Epithelial cell of esophagus (primary cell): ENCODE data around the gene UBA6.

Experiments used
- DNase-seq: peaks from one replicate; pipeline ENCODE4 v3.0.0; 2010; ENCODE audit warnings: low read depth
- H3K4me3 ChIP-seq: 2 replicates; pipeline ENCODE4 v1.5.1; 2011; ENCODE audit warnings: mild to moderate bottlenecking, low read length, control low read depth
- TF ChIP-seq, protein P1 (sequence below): IDR thresholded peaks from 2 replicates; pipeline ENCODE4 v1.5.1; 2011; ENCODE audit warnings: low read depth, mild to moderate bottlenecking, low read length, control low read depth, inconsistent platforms; ENCODE audit not compliant: insufficient read depth; ENCODE audit errors: missing control alignments

The UBA6 gene

GRCh38 chr4:67701517-67701850, 529 bp upstream of the UBA6 start:
- TF ChIP-seq, protein P1, sequence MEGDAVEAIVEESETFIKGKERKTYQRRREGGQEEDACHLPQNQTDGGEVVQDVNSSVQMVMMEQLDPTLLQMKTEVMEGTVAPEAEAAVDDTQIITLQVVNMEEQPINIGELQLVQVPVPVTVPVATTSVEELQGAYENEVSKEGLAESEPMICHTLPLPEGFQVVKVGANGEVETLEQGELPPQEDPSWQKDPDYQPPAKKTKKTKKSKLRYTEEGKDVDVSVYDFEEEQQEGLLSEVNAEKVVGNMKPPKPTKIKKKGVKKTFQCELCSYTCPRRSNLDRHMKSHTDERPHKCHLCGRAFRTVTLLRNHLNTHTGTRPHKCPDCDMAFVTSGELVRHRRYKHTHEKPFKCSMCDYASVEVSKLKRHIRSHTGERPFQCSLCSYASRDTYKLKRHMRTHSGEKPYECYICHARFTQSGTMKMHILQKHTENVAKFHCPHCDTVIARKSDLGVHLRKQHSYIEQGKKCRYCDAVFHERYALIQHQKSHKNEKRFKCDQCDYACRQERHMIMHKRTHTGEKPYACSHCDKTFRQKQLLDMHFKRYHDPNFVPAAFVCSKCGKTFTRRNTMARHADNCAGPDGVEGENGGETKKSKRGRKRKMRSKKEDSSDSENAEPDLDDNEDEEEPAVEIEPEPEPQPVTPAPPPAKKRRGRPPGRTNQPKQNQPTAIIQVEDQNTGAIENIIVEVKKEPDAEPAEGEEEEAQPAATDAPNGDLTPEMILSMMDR: no peak
- DNase-seq: no peak
- peak overlapping the region; percentile 83 for H3K4me3 ChIP-seq

DNA sequence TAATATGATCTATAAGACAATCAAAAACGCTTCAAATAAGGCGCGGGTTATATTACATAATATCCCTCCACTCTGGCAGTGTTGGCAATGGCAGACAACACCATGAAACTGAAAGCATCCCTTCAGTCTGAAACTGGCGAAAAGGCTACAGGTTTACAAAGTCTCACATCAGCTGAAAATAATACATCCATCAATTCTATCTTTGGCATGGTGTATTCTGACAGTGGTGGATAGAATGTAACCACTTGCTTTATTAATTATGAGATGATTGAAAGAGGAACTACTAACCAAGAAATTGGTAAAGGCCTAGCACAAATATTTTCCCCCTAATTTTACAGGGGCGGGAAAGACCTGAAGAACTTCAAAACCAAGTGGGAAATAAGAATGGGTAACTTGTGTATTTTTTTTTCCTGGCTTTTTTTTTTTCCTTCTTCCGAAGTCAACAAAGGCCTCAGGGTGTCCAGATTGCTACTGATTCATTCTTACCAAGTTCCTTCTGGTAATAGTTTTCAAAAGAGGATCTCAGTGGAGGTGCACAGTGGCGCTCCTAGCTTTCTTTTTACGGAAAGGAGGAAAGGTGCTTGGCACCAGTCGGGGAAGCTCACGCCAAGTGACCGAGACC, 728 bp downstream of the UBA6 start:
- peak overlapping the region; percentile 83 for H3K4me3 ChIP-seq
- TF ChIP-seq, protein P1: no peak
- DNase-seq: peak; percentile 64

DNA sequence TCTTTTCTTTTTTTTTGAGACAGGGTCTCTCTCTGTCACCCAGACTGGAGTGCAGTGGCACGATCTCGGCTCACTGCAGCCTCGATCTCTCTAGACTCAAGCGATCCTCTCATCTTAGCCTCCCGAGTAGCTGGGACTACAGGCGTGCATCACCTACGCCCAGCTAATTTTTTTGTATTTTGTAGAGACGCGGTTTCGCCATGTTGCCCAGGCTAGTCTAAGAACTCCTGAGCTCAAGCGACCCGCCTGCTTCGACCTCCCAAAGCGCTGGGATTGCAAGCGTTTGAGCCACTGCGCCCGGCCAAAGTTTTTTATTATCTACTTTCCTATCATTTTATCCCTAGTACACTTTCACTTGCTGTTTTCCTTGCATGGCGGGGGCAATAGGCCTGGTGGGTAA, 1.4 kb downstream of the UBA6 start:
- TF ChIP-seq, protein P1: no peak
- DNase-seq: no peak
- peak overlapping the region; percentile 83 for H3K4me3 ChIP-seq

- DNase-seq: no peak
- H3K4me3 ChIP-seq: no peak overlapping the region
- TF ChIP-seq, protein P1: no peak
Measured at GRCh38 chr4:67697860-67698687, 2.9 kb downstream of the UBA6 start.

DNA sequence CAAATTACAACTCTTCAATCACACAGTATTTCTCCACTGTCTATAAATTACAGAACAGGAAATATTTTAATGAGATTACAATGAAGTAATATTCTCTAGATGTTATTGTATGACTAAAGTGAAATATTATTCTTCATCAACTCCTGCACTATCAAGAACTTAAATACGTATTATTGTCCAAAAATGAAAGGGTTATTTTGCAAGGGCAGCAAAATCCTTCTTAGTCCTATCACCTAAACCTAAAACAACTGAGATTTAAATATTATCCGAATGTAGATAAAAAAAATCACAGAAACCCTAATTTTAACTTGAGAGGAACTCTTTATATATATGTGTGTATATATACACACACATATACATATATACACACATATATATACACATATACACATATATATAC, 4.9 kb downstream of the UBA6 start:
- DNase-seq: no peak
- H3K4me3 ChIP-seq: no peak overlapping the region
- TF ChIP-seq, protein P1: no peak

- no peak for DNase-seq
- H3K4me3 ChIP-seq: no peak overlapping the region
- TF ChIP-seq, protein P1: no peak
Measured at GRCh38 chr4:67694662-67695061, 6.3 kb downstream of the UBA6 start.
